GM06990 (cell line): ENCODE results near the gene CYFIP2.
"Not testable (repeated sequence)": the region's sequence is repeated elsewhere in the genome, so short reads cannot be mapped to it uniquely, and the experiment has no call there.

Source experiments
- DNase-seq: peaks from one replicate; pipeline ENCODE4 v3.0.0-alpha.2; 2011; ENCODE audit not compliant: insufficient read length; ENCODE audit errors: extremely low read depth
- H3K27me3 ChIP-seq: replicated peaks from 2 replicates; pipeline ENCODE4 v1.6.0; 2011; ENCODE audit warnings: low read length; ENCODE audit not compliant: control insufficient read depth, insufficient read depth
- H3K36me3 ChIP-seq: 2 replicates; pipeline ENCODE4 v1.5.1; 2011; ENCODE audit warnings: low read length; ENCODE audit not compliant: control insufficient read depth, insufficient read depth
- H3K4me3 ChIP-seq: replicated peaks from 2 replicates; pipeline ENCODE4 v1.5.1; 2011; ENCODE audit warnings: low read depth, mild to moderate bottlenecking, control low read depth, low read length
- CTCF ChIP-seq: IDR thresholded peaks from 2 replicates; pipeline ENCODE4 v1.5.1; 2011; ENCODE audit warnings: low read length, control low read depth, mild to moderate bottlenecking, inconsistent platforms; ENCODE audit not compliant: insufficient read depth, poor library complexity, severe bottlenecking

The CYFIP2 gene

DNA sequence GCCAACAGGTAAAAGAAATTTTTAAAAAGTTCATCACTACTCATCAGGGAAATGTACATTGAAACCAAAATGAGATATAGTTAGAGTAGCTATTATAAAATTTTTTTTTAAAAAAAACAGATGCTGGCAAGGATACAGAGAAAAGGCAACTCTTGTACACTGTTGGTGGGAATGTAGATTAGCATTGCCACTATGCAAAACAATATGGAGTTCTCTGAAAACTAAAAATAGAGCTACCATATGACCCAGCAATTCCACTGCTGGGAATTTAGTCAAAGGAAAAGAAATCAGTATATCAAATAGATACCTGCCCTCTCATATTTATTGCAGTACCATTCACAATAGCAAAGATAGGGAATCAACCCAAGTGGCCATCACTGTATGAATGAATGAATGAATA is 149.9 kb downstream of the CYFIP2 start:
- H3K36me3 ChIP-seq = no peaks in the 10 kb centered on the region
- no peak overlapping the region for H3K4me3 ChIP-seq
- no peak for DNase-seq
- no peaks in the 10 kb centered on the region for H3K27me3 ChIP-seq
- TF ChIP-seq CTCF = no peak

GRCh38 chr5:157419521-157419920 is 153.6 kb downstream of the CYFIP2 start:
- not testable (repeated sequence) for H3K27me3 ChIP-seq, H3K4me3 ChIP-seq, H3K36me3 ChIP-seq, DNase-seq

- not testable (repeated sequence) for H3K4me3 ChIP-seq, DNase-seq, H3K27me3 ChIP-seq, H3K36me3 ChIP-seq
Measured at GRCh38 chr5:157429920-157430319, 164.0 kb downstream of the CYFIP2 start.

DNA sequence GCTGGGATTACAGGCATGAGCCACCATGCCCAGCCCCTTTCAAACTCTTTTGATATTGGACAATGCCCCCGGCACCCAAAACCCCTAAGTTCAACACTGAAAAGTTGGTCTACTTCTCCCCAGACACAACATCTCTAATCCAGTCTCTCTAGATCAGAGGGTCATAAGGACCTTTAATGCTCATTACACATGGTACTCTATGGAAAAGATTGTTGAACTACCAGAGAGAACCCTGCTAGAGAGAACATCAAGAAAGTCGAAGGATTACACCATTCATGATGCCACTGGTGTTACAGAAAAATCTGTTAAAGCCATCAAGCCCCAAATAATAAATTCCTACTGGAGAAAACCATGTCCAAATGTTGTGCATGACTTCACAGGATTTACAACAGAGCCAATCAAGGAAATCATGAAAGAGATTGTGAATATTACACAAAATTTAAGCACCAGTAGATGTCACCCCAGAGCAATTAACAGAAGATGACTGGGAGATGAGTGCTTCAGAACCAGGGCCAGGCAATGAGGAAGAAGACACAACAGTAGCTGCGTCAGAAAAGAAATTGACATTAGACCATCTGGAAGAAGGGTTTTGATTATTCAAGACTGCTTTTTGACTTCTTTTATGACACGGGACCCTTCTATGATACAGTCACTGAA is 165.7 kb downstream of the CYFIP2 start:
- H3K36me3 ChIP-seq = no peaks in the 10 kb centered on the region
- H3K27me3 ChIP-seq = no peaks in the 10 kb centered on the region
- peak; percentile 45 for TF ChIP-seq CTCF
- DNase-seq = peak; percentile 21
- H3K4me3 ChIP-seq = no peak overlapping the region

DNA sequence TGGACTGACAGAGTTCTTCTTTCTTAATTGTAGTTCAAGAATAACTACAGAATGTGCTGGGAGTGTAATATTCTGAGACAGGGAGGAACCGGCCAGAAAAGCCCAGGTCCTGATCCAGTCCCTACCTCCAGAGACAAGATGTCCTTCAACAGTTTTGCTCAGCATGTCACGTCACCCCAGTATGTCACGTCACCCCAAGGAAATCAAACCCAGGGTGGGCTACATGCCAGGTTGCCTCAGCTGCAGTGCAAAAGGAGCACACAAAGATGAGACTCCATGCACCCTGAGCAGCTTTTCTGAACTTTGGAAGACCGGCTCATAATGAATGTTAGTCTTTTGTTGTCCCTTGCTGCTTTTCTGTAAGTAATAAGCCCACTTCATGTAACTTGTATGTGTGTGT is 168.2 kb downstream of the CYFIP2 start:
- DNase-seq = no peak
- TF ChIP-seq CTCF = no peak
- Histone ChIP-seq H3K4me3 (no peak overlapping the region), H3K27me3 (no peaks in the 10 kb centered on the region), H3K36me3 (no peaks in the 10 kb centered on the region)

- H3K4me3 ChIP-seq = no peak overlapping the region
- no peaks in the 10 kb centered on the region for H3K27me3 ChIP-seq
- TF ChIP-seq CTCF = no peak
- no peaks in the 10 kb centered on the region for H3K36me3 ChIP-seq
- no peak for DNase-seq
Measured at GRCh38 chr5:157443041-157443549, 177.2 kb downstream of the CYFIP2 start.

DNA sequence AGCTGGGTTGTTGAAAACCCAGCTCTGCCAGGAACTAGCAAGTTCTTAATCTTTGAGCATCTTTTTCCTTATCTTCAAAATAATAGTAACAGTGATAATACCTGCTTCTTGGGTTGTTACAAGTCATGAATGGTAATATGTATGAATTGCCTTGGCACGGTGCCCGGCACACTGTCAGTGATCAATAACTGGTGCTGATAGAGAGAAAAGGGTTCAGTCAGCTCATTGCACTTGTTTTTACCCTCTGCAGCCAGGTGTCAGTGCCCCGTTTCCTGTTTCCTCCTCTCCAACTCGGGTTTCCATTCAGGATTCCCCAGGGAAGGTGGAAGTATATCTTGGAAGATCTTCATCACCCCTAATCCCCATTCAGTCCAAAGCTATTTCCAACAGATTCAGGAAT is 178.3 kb downstream of the CYFIP2 start:
- no peak for TF ChIP-seq CTCF
- no peak overlapping the region for H3K4me3 ChIP-seq
- H3K27me3 ChIP-seq = no peaks in the 10 kb centered on the region
- no peak for DNase-seq
- H3K36me3 ChIP-seq = no peaks in the 10 kb centered on the region
